NCI-H446 treated with DMSO at 0.1 percent for 48 hours (cell line): ENCODE measurements around the gene SRSF3.
"Not testable (repeated sequence)": the region's sequence is repeated elsewhere in the genome, so short reads cannot be mapped to it uniquely, and the experiment has no call there.

ENCODE experiments used
- DNase-seq: peaks from one replicate; lab custom pipeline; 2025; lab: John Stamatoyannopoulos, UW

SRSF3 gene

DNA sequence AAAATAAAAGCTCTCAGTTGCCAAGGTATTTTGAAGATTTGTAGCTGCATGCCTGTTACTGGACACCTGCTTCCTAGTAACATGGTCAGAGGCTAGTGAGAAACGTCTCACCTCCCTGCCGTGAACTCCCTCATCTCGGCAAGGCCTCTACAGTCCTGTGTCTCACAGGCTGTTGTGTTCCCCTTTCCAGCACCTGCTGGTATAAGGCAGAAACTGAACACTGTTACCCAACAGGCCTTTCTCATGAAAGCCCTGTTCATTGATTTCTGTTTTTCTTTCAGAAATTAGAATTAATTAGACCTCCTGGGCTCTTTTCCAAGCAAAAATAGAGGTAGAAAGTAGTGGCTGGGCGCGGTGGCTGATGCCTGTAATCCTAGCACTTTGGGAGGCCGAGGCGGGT, 17.6 kb upstream of the SRSF3 start:
- DNase-seq = no peak

DNA sequence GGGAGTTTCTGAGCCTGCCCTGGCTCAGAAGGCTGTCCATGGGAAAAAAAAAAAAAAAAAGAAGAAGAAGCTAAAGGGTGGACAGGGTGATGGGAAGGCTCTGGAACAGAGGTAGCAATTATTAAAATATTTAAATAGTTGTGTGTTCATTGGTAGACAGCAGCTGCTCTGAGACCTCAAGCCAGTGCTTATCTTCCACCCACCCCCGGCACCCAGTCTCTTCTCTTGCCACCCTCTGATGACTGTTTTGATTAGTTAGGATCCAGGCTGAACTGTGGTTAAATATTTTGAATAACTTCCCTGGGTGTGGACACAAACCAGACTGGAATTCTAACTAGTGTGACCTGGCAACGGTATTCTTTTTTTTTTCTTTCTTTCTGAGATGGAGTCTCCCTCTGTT, 16.9 kb upstream of the SRSF3 start:
- DNase-seq = no peak

DNA sequence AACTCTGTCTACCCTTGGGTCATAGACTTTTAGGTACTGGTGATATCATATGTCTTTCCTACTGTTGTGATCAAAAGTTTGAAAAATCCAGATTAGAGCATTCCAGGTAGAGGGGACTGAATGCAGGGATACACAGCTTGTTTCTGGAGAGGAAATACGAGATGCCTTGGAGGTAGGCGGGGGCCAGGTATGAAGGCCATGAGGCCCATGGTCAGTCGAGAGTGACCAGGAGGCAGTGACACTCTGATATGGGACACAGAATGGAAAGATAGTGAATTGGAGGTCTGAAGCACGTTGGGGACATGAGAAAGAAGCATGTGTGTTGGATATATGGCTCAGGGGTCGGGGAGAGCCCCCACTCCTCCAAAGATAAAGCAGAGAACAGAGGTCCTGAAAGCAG, 16.1 kb upstream of the SRSF3 start:
- no peak for DNase-seq

DNA sequence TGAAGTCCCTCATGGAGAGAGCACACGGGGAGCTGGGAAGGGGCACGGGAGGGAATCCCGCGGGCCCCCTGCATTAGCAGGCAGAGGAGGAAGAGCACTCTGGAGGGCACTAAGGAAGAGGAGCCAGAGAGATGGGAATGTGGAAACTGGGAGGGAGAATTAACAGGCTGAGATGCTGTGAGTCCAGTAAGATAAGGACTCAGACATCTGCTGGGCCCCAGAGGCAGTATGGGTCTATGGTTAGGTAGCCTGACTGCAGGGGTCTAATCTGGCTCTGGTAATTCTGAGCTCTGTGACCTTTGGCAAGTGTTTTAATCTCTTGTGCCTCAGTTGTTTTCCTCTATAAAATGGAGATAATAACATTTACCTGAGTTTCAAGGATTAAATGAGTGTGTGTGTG, 15.7 kb upstream of the SRSF3 start:
- DNase-seq = no peak

DNA sequence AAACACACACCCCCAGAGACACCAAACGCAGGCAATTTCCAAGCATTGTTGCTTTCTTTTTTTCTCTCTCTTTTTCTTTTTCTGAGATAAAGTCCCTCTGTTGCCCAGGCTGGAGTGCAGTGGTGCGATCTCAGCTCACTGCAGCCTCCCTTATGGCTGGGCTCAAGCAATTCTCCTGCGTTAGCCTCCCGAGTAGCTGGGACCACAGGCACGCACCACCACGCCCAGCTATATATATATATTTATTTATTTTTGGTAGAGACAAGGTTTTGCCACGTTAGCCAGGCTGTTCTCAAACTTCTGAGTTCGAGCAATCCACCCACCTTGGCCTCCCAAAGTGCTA, 14.0 kb upstream of the SRSF3 start:
- no peak for DNase-seq

DNA sequence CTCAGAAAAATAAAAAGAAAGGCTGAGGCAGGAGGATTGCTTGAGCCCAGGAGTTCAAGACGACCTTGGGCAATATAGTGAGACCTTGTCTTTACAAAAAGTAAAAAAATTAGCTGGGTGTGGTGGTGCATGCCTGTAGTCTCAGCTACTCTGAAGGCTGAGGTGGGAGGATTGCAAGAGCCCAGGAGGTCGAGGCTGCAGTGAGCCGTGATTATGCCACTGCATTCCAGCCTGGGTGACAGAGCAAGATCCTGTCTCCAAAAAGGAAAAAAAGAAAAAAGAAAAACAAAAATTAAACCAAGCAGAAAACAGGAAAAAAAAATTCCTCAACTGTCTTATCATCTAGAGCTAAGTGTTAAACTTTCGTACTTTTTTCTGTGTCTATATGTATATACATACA, 12.4 kb upstream of the SRSF3 start:
- no peak for DNase-seq

DNA sequence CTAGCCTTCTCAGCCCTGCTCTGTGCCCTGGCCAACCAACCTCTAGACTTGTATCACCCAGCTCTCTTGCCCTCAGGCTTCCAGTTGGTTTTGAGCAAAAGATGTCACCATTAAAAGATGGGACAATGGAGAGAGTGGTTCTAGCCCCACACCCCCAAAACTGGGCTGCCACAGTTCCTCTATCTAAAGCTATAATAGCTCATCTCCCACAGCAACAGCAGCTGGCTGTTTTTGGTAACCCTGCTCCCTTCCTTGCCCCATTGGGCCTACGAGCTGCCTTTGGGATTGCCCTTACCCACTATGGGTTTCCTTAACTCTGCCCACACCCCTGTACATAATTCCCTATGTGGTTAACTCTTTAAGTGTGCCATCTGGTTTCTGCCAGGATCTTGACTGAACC, 7.6 kb upstream of the SRSF3 start:
- DNase-seq = no peak

DNA sequence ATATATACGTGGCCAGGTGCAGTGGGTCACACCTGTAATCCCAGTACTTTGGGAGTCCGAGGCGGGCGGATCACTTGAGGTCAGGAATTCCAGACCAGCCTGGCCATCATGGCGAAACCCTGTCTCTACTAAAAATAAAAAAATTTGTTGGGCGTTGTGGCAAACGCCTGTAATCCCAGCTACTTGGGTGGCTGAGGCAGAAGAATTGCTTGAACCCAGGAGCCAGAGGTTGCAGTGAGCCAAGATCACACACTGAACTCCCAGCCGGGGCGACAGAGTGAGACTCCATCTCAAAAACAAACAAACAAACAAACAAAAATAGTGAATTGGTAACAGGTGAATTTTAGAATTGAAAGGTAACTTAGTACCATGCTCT, 5.1 kb upstream of the SRSF3 start:
- DNase-seq = not testable (repeated sequence)

DNA sequence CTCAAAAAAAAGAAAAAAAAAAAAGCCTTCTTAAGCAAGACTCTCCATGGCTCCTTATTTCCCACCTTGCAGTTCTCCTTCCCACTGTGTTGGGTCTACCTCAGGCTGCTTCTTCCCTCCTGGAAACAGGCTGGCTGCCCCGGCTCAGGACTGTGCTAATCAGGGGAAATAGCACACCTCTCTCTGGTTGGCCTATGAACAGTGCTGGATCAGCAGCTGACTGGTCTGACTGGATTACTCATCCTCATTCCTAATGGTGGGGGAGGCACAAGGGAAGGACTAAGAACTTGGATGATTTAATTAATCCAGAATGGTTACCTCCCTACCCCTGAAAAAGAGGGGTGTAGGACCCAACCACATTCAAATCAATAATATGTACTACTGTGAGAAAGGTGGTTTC, 3.9 kb upstream of the SRSF3 start:
- no peak for DNase-seq

DNA sequence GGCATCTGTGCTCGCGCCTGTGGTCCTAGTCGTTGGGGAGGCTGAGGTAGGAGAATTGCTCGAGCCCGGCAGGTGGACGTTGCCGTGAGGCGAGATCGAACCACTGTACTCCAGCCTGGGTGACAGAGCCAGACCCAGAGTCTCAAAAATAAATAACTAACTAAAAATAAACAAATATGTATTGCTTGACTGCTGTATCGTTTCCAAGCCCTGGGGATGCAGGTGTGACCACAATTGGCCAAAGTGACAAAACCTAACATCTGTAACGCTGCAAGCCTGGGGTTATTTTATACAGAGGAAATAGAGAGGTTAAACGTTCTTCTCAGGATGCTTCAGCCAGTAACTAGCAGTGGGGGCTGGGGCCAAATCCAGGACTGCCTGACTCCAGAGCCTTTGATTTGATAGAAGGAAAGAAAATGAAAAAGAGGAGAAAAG, 1.9 kb upstream of the SRSF3 start:
- no peak for DNase-seq

DNA sequence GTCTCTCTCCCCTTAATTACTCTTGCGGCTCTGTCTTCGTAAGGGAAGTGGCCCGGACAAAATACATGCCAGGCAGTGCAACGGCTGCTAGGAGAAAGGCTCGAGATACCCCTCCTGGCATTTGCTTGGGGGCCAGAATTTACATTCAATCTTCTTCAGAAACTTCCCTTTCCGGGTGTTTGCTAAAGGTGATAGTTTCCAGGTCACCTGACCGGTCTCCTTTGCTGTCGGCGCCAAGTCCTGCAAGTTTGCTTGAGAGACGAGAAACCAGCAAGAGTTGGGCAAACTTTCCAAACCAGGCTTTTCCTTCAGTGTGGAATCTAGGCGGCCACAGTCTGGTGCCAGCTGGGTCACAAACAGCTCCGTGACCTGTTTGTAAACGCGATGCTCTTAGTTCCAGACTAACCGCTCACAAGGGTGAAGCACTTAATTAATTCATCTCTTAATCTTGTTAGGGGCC, 563 bp upstream of the SRSF3 start:
- no peak for DNase-seq

DNA sequence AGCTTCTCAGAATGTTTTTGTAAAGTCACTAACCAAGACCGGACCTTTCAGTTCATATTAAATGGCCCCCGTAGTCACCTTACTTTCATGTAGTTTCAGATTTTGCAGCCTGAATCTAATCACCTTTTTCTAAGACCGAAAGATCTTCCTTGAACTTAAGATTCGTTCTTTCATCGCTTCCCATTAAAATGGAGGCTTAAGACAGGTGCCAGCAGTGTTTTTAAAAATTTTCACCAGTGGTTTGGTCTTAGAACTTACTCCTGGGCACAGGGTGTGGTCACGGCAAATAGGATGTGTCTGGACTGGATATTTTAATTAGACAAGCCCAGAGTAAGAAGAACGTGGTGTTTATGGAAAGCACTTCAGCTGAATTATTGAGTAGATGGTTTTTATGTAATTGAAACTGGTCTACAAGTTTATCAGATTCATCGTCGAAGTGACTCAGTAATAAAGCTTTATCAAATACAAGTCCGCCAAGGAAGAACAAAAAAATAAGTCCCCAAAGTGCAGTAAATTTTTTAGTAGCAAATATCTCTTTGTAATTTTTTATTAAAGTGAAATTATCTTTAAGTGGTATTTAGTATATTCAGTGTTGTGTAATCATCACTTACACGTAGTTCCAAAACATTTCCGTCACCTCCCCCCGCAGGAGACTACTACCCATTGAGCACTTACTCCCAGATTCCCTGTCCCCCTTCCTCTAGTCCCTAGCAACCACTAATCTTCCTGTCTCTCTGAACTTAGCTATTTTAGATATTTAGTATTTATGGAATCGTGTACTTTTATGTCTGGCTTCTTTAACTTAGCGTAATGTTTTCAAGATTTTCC, 868 bp downstream of the SRSF3 start:
- no peak for DNase-seq

DNA sequence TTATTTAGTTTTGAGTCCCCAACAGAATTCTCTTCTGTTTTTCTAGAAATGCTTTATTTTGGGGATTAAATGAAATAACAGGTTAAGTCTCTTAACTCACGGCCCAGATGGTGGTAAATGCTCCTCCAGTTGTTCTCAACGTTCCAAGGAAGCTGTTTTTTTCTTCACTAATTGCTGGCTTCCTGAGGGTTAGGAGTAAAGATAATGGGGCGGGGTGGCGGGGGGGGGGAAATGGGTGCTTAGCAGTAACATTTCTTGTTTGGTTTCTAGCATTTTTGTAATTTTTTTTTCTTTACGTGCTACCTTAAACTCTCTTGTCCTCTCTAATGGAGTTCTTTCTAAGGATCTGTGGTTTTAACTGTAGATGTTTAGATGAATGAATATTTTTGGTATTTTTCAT, 2.2 kb downstream of the SRSF3 start:
- no peak for DNase-seq

DNA sequence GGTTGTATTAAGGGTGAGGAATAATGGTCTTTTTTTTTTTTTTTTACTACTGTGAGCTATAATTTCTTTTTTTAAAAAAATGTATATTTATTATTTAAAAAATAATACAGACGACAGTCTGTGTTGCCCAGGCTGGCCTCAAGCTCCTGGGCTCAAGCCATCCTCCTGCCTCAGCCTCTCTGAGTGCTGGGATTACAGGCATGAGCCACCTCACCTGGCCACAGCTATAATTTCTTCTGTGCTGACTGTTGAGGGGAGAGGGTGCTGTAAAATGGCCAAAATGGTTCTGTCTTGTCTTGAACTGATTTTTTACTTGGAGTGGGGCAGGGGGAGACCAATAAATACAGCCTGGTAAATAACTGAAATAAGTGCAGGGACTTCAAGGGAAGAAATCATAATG, 3.6 kb downstream of the SRSF3 start:
- DNase-seq = no peak

DNA sequence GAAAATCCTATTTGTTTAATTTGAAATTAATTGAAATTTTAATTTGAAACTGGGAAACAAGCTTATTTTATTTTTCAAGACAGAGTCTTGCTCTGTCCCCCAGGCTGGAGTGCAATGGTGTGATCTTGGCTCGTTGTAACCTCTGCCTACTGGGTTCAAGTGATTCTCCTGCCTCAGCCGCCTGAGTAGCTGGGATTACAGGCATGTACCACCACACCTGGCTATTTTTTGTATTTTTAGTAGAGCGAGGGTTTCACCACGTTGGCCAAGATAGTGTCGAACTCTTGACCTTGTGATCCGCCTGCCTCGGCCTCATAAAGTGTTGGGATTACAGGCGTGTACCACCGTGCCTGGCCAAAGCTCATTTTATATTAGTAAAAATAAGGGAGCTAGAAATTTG, 4.2 kb downstream of the SRSF3 start:
- no peak for DNase-seq

DNA sequence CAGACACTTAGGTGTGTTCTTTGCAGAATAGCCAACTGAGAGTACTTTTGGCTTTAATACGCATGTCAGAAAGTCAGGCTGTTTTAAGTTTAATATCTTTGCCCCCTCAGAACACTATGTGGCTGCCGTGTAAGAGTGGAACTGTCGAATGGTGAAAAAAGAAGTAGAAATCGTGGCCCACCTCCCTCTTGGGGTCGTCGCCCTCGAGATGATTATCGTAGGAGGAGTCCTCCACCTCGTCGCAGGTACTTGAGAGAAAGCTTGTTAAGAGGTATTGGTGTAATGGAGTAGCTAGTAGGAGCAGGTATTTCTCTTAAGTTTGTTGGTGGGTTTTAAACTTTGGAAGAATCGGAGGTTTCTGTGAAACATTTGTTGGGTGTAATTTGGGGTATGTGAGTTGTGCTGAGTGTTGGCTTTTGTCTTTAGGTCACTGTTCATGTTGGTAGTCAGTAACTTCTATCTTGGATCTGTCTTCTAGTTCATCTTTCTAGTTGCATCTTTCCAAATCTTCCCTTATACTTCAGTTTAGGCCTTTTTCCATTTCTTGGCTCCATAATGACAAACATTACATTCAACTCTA, 4.7 kb downstream of the SRSF3 start:
- no peak for DNase-seq

DNA sequence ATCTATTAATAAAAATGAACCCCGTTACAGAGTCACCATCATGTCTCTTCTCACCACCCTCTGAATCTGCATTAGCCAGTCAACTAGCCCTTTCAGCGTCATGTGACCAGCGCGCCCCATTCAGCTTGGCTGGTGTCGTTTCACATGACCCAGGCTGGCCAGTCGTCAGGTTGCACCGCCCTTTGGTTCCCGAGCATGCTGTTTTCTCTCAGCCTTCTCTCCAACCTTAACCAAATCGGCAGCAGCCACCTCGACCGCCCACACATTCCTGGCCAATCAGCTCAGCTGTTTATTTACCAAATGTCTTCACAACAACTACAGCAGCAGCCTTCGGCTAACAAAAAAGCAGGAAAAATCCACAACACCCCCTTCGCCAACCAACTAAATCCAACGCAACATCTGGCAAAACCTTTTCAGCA, 5.6 kb downstream of the SRSF3 start:
- no peak for DNase-seq

DNA sequence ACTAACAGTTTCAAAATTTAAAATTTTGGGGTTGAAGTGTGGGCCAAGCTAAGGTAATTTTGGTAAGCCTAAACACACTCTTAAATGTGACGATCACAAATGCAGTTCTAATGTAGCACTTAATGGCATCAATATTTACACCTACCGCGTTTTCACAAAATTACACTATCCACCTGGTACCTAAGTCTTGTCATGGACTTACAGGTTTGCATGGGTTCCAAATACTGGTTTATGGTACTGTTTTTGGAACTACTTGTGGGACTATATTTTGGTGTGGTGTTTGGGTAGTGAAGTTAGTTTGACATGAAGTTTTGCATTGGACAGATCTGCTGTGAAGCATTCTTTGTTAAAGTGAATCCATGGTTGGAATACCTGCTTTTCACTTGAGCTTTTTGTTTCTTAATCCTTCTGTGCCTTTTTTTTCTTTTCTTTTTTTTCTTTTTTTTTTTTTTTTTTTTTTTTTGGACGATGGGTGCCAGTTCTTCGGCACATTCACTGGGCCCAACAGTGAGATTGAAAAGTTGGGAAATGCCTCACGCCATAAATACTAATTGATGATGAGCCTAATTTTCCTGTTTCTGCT, 6.5 kb downstream of the SRSF3 start:
- no peak for DNase-seq

DNA sequence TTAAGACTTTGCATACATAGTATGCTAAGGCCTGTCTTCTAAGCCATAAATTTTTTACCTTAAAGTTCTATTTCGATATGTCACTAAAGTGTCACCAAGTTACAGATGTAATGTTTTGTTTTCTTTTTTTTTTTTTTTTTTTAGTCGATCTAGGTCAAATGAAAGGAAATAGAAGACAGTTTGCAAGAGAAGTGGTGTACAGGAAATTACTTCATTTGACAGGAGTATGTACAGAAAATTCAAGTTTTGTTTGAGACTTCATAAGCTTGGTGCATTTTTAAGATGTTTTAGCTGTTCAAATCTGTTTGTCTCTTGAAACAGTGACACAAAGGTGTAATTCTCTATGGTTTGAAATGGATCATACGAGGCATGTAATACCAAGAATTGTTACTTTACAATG, 7.7 kb downstream of the SRSF3 start:
- DNase-seq = not testable (repeated sequence)

DNA sequence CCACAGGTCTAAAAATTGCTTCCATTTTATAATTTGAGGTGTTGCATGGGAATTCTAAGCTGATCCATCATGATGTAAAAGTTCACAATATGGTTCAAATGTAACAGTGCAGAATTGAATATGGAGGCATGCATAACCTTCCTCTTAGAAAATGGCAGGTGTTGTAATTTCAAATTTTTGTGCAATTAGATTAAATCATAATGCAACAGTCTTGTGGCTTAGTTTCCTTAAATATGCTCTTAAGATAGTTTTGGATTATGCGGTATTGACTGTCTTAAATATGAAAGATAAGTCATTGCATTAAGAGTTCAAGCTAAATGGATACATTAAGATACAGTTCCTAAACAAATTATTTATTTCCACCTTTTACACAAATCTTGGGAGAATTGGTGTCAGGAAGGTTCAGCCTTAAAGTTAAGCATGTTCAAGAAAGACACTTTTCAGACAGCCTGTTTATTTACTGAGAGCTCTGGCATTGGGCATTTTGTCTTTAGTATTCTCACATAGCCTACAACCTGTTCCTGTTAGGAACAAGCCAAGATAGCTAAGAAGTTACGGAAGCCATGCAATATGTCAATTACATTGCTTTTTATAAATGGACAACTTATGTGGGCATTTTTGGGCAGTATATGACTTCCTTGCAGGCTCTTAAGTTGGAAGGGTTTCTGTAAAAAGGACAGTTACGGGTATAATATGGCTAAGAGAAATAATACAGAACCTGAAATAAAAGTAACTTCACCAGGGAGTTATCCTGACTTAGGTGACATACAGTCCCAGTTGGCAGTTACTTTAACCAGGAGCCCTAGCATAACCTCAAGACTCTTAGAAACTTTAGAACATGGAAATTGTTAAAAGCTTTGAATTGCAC, 9.3 kb downstream of the SRSF3 start:
- no peak for DNase-seq

DNA sequence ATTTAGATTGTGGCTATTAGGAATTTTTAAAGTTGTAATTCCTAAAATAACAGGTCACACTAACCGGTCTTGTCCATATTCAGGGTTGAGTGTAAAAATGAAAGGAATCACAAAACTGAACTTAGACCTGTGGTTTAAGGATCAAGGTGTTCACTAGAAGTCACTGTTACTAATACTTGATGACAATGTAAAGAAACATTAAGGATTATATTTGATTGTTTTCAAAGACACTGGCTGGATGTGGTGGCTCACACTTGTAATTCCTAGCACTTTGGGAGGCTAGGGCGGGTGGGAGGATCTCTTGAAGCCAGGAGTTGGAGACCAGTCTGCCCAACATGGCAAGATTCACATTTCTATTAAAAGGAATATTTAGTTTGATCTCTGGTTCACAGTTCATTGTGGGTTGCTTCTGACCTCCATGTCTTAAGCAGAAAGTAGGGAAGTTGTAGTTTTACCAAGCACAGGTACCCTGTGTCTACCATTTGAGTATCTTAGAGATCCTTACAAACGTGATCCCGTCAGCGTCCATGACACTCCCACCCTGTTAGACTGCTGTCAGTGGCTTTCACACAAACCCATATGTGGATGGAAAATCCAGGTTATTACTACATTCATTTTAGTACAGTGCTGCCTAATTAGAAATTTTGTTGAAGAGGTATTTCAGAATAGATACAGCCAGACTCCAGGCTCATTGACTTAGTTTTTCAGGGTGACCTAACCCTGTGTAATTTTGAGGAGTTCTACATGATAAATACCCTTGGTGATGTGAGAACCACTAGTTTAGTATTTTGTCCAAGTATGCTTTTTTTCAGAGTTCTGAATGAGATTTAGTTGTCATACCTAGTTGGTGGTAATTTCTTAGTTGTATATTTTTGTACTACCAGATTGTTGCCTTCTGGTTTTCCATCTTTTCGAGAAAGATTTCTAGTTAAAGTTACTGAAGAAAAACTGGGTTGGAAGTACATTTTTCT, 10.2 kb downstream of the SRSF3 start:
- no peak for DNase-seq
